ENCODE data around the gene RSPRY1. TPM values are rescaled to one million over a fixed set of nuclear protein-coding genes. Genes with fewer than 3 reads are reported as not detected.

The RSPRY1 gene
- total RNA-seq, 2 donors from 2014 or later = 17.0 to 17.2 TPM

DNA sequence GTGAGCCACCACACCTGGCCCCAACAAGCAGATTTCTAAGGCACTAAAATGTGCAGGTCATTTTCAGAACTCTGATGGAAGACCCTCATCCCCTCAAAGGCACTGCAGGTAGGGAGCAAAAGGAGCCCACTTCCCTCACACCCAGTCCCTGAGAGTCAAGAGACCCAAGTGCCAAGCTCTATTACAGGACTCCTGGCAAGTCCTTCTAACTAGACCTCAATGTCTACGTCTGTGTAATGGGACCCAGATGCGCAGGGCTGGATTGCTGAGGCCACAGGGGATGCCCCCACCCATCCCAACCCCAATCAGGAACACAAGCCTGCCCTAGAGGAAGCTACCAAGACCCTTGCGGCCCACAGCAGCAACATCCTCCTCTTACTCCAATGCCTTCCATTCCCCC lies 95.7 kb downstream of the RSPRY1 start:
- TF ChIP-seq, protein P1, sequence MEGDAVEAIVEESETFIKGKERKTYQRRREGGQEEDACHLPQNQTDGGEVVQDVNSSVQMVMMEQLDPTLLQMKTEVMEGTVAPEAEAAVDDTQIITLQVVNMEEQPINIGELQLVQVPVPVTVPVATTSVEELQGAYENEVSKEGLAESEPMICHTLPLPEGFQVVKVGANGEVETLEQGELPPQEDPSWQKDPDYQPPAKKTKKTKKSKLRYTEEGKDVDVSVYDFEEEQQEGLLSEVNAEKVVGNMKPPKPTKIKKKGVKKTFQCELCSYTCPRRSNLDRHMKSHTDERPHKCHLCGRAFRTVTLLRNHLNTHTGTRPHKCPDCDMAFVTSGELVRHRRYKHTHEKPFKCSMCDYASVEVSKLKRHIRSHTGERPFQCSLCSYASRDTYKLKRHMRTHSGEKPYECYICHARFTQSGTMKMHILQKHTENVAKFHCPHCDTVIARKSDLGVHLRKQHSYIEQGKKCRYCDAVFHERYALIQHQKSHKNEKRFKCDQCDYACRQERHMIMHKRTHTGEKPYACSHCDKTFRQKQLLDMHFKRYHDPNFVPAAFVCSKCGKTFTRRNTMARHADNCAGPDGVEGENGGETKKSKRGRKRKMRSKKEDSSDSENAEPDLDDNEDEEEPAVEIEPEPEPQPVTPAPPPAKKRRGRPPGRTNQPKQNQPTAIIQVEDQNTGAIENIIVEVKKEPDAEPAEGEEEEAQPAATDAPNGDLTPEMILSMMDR (IDR thresholded peaks at IDR 0.05) = no peak
- Histone ChIP-seq H3K27me3 (no peaks in the 10 kb centered on the region), H3K27ac (no peak overlapping the region), H3K36me3 (no peaks in the 10 kb centered on the region), H3K4me1 (peaks cover 0 to 25% of the 10 kb centered on the region in 2 donors), H3K4me3 (no peak overlapping the region), H3K9me3 (no peaks in the 10 kb centered on the region)
- no peak for DNase-seq (ENCODE audit: low spot score)

DNA sequence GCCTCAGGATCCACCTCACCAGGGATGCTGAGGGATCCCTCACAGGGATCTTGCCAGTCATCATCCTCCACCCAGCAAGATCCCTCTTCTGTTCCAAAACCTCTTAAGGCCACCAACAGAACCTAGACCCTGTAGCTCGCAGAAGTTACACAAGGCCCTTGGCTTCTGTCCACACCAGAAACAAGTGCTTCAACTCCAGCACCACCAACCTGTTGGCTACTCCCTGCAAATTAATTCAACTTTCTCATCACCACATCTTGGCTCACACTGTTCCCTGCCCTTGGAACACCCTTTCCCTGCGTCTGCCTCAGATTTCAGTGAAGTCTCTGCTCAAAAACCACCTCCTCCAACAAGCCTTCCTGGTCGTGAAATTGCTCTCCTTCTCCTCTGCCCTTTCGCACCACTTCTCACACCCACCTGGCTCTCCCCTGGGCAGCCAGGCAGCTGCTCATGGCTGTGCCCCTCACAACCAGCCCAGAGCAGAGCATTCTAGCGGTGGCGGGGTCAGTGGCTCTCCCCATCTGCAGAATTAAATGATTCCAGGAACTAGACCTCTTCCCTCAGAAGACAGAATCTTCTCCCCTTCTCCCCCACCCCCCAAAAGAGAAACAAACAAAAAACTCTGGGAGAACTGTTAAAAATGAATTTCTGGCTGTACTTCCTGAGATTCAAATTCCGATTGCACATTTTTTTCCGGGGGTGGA lies 96.5 kb downstream of the RSPRY1 start:
- H3K27ac ChIP-seq = no peak overlapping the region
- H3K36me3 ChIP-seq = no peaks in the 10 kb centered on the region
- peaks cover 0 to 16% of the 10 kb centered on the region in 2 donors for H3K4me1 ChIP-seq
- no peak overlapping the region for H3K4me3 ChIP-seq
- no peak for DNase-seq (ENCODE audit: low spot score)
- no peaks in the 10 kb centered on the region for H3K9me3 ChIP-seq
- TF ChIP-seq, protein P1 (IDR thresholded peaks at IDR 0.05) = no peak
- H3K27me3 ChIP-seq = no peaks in the 10 kb centered on the region

DNA sequence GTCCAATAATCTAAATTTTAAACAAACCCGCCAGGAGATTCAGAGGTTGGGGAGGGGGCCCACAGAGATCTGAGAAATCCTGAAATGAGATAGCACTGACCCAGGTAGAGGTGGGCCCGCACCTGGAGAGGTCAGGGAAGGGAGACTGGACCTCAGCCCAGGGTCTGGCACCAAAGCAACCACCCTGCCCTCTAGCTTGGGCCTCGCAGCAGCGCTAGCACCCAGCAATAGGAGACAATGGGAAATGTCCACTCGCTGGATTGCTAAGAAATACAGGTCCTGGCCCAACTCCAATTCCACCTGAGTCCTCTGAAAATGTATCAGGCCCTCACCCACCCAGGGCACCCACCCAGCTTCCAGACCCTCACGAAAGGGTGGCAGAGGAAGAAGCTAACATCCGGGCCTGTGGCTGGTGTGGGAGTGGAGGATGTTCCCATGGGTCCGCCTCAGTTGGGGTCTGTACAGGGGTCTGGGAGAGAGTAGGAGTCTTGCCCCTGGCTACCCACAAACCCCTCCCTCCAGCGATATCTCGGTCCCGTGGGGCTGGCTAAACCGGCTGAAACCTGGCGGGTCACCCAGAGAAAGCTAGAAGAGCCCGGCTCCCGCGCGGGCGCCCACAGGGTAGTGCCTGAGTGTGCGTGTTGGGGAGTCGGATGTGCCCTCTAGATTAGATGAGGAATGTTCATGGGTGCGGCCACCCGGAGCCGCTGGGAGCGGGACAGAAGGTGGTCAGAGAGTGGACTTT lies 97.3 kb downstream of the RSPRY1 start:
- TF ChIP-seq, protein P1 (IDR thresholded peaks at IDR 0.05) = no peak
- DNase-seq (ENCODE audit: low spot score) = no peak
- H3K27ac ChIP-seq = peak overlapping the region in 1 of 2 donors; percentile 18
- no peaks in the 10 kb centered on the region for H3K36me3 ChIP-seq
- H3K9me3 ChIP-seq = no peaks in the 10 kb centered on the region
- H3K4me3 ChIP-seq = peak overlapping the region in 1 of 2 donors; percentile 63
- H3K4me1 ChIP-seq = peaks cover 0 to 16% of the 10 kb centered on the region in 2 donors
- no peaks in the 10 kb centered on the region for H3K27me3 ChIP-seq

DNA sequence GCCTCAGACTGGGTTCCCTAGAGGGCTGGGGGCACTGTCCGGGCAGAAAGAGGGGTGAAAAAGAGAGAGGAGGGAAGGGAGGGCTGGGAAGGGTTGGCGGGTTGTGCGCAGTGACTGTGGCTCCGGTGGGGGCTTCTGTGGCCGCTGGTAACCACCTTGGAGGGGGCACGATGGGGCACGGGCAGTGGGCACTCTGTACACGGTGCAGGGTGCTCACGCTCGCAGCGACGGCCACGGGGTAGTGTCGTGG lies 97.8 kb downstream of the RSPRY1 start:
- H3K4me1 ChIP-seq = peaks cover 0 to 16% of the 10 kb centered on the region in 2 donors
- peak overlapping the region in 1 of 2 donors; percentile 18 for H3K27ac ChIP-seq
- H3K4me3 ChIP-seq = peak overlapping the region in 1 of 2 donors; percentile 63
- H3K9me3 ChIP-seq = no peaks in the 10 kb centered on the region
- H3K36me3 ChIP-seq = no peaks in the 10 kb centered on the region
- TF ChIP-seq, protein P1 (IDR thresholded peaks at IDR 0.05) = no peak
- DNase-seq (ENCODE audit: low spot score) = no peak
- no peaks in the 10 kb centered on the region for H3K27me3 ChIP-seq

DNA sequence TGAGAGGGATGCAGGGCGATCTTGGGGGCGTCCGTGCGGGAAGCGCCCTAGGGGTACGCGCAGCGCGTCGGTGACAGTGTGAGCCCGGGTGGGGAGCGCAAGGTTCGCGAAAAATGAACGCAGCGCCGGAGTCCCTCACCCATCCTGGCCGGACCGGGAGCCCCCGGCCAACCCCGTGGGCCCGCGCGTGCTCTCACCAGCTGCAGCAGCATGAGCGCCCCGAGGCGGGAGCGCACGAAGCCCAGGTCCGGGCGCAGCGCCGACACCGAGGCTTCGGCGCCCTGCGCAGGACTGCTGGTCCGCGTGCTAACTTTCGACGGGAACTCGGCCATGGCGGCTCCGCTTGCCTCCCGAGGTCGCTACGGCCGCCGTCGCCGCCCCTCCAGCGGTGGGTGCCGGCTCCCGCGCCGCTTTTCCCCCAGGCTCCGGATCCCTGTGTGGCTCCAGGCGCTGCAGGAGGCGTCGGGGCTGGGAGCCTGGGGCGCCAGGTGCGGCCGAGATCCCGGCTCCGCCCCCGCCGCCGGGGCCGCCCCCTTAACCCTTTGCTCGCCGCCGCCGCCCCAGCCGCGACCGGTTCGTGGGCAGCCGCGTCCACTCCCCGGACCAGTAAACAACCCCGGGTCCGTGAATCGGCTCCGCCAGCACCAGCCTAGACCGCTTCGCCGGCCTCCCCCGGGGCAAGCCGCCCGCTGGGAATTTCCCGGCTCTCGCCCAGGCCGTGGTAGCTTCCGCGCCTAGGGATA lies 98.3 kb downstream of the RSPRY1 start, which contains the start of gene PLLP:
Gene PLLP, minus strand, starts transcription at position 464 of the 743 bp plus-strand sequence. Its CDS starts 132 bp downstream, at position 332.
- no peaks in the 10 kb centered on the region for H3K36me3 ChIP-seq
- H3K27me3 ChIP-seq = no peaks in the 10 kb centered on the region
- H3K4me3 ChIP-seq = peak within 1 kb of the TSS; percentile 35 to 63
- H3K27ac ChIP-seq = peak within 1 kb of the TSS in 1 of 2 donors; percentile 18
- TF ChIP-seq, protein P1 (IDR thresholded peaks at IDR 0.05) = no peak
- H3K4me1 ChIP-seq = peaks cover 0 to 16% of the 10 kb centered on the region in 2 donors
- no peak for DNase-seq (ENCODE audit: low spot score)
- H3K9me3 ChIP-seq = no peaks in the 10 kb centered on the region

Data from right atrium auricular region (tissue), 2 donors.